Activated CD8-positive, alpha-beta memory T cell treated with anti-CD3 and anti-CD28 coated beads, Interleukin-2, amount 50 U/mL, for 24 hours (primary cell): ENCODE measurements around the gene RNF40.
A peak's percentile ranks its signal among the peaks of the same experiment; 100 is the strongest.

ENCODE experiments used
- DNase-seq: peaks from one replicate; pipeline ENCODE4 v3.0.0-alpha.2; 2020; ENCODE audit errors: extremely low read depth

RNF40 gene

GRCh38 chr16:30740364-30741251 is 21.5 kb upstream of the RNF40 start:
- DNase-seq: no peak

DNA sequence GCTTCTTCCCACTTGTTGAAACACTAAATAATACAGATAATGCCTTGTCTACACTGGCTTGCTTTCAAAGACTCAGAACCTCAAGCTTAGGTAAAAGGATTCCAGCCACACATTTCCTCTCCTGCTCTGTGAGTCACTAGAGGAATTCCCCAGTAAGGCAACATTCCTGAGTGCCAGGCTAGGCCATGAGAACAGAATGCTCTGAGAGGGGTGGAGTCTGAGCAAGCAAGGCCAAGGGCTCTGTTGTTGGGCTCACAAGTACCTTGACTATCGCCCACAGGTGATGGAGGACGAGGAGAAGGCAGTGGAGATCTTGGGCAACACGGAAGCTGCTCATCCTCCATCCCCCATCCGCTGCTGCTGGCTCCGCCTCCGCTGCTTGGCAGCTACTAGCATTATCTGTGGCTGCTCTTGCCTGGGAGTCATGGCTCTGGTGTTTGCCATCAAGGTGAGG is 20.6 kb upstream of the RNF40 start:
- DNase-seq: no peak

GRCh38 chr16:30743716-30744115 is 18.4 kb upstream of the RNF40 start:
- DNase-seq: no peak

DNA sequence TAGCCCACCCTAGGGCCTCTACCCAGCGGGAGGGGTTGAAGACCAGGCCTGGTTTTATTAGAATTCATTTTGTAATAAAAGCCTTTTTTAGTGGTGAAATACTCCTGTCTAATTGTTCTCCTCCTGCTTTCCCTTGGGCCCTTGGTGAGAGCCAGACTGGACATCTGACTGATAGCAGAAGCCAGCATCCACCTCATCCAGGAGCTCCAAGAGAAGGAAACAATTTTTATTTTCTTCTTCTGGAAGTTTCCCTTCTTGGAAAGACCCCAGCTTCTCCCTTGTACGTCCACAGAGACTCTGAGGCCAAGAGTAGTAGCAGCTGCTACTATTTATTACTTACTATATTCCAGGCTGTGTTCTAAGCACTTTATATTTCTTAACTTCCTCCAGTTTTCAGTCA is 17.9 kb upstream of the RNF40 start:
- DNase-seq: no peak

- DNase-seq: no peak
These were observed 17.0 kb upstream of the RNF40 start for GRCh38 chr16:30745082-30745481.

- DNase-seq: no peak
These were observed 15.4 kb upstream of the RNF40 start for GRCh38 chr16:30746638-30747175.

- no peak for DNase-seq
These were observed 14.8 kb upstream of the RNF40 start for GRCh38 chr16:30747331-30747730.

GRCh38 chr16:30747799-30748633 is 14.1 kb upstream of the RNF40 start, which contains the start of gene PHKG2:
TSS of gene PHKG2 (plus strand) at chr16:30748425. CDS start at chr16:30748821, 396 bp downstream.
- peak; percentile 93 for DNase-seq

DNA sequence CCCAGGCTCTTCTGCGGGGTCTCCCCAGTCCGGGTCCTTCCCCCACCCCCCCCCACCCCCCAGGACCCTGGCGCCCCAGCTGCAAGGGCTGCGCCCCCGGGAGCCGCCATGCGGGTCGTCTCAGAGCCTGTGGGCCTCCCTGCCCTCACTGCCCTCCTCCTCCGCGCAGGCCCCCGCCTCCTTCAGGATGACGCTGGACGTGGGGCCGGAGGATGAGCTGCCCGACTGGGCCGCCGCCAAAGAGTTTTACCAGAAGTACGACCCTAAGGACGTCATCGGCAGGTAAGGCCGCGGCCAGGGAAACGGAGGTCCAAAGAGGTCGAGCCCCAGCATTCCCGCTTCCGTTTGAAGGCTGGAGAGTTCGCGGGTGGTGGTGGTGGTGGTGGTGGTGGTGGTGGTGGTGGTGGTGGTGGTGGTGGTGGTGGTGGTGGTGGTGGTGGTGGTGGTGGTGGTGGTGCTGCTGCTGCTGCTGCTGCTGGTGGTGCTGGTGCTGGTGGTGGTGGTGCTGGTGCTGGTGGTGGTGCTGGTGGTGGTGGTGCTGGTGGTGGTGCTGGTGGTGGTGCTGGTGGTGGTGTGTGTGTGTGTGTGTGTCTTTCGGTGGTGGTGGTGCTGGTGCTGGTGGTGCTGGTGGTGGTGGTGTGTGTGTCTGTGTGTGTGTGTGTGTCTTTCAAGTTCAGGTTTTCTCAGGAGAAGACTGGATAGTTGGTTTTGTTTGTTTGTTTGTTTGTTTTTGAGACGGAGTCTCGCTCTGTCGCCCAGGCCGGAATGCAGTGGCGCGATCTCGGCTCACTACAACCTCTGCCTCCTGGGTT is 13.3 kb upstream of the RNF40 start:
- no peak for DNase-seq

- DNase-seq: no peak
These were observed 11.9 kb upstream of the RNF40 start for GRCh38 chr16:30750201-30750600.

DNA sequence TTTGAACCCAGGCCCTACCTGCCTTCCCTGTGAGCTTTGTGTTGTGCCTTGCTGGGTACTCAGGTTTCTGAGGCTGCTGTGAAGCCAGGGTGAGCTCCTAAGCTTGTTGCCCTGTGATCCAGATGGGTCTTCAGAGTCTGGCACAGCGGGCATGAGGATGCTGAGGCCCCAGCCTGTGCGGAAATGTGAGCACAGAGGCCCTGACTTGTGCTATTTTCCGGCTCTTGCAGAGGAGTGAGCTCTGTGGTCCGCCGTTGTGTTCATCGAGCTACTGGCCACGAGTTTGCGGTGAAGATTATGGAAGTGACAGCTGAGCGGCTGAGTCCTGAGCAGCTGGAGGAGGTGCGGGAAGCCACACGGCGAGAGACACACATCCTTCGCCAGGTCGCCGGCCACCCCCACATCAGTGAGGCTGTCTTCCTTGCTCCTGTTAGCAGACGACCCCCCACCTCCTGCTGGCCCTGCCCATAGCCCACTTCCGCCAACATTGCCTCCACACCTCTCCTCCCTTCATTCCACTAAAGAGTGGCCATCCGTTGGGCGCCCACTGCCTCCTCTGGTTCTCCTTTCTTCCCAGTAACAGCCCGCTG is 11.2 kb upstream of the RNF40 start:
- no peak for DNase-seq

GRCh38 chr16:30753596-30753995 is 8.5 kb upstream of the RNF40 start:
- DNase-seq: no peak

DNA sequence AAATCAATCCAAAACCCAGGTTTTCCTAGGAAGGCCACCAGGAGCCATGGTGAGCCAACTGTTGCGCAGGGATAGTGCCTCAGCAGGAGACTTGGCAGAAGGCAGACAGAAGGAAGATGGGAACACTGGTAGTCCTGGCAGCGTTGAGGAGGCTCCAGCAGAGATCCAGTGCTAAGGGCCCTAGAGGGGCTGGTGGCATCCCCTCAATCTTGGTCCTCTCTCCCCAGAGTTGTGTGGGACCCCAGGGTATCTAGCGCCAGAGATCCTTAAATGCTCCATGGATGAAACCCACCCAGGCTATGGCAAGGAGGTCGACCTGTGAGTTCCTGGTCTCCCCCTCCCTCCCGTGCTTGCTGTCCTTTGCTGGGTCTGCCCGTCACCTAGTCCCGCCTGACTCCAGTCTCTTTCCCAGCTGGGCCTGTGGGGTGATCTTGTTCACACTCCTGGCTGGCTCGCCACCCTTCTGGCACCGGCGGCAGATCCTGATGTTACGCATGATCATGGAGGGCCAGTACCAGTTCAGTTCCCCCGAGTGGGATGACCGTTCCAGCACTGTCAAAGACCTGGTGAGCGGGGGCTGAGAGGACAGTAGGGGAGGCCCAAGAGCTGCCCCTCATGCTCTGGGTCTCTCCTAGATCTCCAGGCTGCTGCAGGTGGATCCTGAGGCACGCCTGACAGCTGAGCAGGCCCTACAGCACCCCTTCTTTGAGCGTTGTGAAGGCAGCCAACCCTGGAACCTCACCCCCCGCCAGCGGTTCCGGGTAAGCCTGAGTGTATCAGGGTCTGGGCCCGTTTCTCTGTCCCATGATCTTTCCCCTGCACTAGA is 6.0 kb upstream of the RNF40 start:
- DNase-seq: no peak

- no peak for DNase-seq
These were observed 5.4 kb upstream of the RNF40 start for GRCh38 chr16:30756781-30757100.

- no peak for DNase-seq
These were observed 4.8 kb upstream of the RNF40 start for GRCh38 chr16:30757316-30757715.

DNA sequence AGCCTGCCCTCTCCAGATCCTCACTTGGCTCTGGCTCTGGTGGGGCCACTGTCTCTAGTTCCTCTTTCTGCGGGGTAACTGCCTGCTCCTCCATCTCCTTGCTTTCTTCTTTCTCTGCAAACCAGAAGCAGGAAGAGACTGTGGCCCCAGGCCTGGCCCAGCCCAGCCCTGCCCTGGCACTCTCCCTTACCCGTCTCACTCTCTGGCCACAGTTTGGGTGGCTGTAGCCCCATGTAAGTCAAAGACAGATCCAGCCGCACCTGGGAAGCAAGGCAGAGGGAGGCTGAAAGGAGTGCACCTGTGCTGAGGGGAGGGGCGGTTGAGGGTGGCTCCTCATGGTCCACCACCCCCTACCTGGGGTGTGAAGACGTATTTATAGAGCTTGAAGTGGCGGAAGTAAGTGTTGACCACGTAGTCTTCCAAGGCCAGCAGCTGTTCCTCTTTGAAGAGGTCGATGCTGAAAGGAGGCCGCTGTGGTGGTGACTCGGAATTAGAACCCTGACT is 3.1 kb upstream of the RNF40 start:
- no peak for DNase-seq

DNA sequence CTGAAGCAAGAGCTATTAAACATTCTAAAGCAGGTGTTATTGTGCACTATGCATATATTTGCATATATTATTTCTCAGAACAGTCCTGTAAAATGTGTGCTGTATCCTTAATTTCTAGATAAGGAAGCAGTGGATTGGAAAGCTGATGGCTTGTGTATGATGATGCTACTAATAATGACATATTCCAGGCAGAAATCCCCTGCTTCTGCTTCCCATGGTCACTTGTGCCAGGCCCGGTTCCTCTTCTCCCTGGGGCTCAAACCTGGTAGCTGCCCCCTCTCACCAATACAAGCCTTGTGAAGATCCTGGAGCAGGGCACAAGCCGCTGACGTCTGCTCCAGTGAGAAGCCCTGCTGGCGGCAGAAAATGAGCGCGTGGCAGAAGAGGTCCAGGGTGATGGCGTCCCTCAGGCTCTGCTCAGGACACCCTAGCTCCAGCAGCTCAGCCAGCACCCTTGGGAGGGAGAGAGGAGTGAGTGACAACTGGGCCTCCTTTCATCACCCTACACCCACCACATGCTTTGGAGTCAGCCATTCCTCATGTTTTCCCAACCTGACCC is 2.0 kb upstream of the RNF40 start:
- no peak for DNase-seq

DNA sequence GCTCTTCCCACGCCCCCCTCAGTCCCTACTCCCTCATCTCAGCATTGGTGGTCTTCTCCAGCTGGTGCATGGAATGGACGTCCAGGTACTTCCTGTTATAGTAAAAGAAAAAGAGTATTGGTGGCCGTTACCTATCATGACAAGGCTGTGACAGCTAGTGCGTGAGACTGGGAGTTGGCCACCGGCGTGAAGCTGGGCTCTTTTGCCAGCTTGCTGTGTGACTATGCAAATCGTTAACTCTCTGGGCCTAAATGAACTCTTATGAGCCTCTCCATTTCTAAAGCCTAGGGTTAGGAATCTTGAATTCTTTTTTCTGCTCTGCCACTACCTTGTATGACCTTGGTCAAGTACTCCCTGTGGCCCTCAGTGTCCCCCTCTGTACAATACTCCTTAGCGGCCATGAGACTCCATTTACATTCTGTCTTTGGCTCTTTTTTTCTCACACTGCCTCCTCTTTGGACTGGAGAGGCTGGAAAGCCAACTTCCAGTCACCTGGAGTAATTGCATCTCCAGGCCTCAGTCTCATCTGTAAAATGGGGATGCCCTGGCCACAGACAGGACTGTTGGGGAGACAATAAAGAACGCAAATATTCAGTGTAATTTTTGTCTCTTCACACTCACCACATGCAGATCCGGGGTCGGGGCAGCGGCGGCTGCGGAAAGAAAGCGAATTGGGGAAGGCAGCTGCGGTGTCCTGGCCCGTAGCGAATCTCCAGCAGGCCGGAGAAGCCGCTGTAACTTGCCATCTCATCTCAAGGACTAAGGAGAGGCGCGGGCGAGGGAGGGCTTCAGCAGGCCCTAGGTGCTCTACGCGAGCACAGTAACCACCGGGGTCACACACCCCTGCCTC is 1.3 kb upstream of the RNF40 start:
- no peak for DNase-seq

- peak; percentile 29 for DNase-seq
These were observed 645 bp upstream of the RNF40 start for GRCh38 chr16:30761427-30761927.
